SK-N-SH treated with all-trans-retinoic acid at 6 μM for 48 hours (cell line): ENCODE data around the gene NPLOC4.

Source experiments
- ATAC-seq: fragments of 200-7000 bp; cut with Tn5 transposase; 3 replicates; pipeline ENCODE4 v1.9.1; 2020; ENCODE audit warnings: mild to moderate bottlenecking, moderate library complexity
- ARNTL ChIP-seq: fragments of 450-650 bp; formaldehyde crosslinking; IDR thresholded peaks from 2 replicates; pipeline ENCODE4 v1.5.0; 2020; ENCODE audit warnings: low read depth, mild to moderate bottlenecking, moderate library complexity, borderline replicate concordance
- BACH2 ChIP-seq: fragments of 250-450 bp; sonication (Bioruptor Pico); IDR thresholded peaks from 2 replicates; pipeline ENCODE4 v1.9.0; 2021; ENCODE audit warnings: mild to moderate bottlenecking, borderline replicate concordance
- CSDC2 ChIP-seq: fragments of 250-450 bp; sonication (Bioruptor Pico); IDR thresholded peaks from 2 replicates; pipeline ENCODE4 v1.5.0; 2020; ENCODE audit warnings: mild to moderate bottlenecking, moderate library complexity
- ESRRG ChIP-seq: fragments of 250-450 bp; sonication (Bioruptor Pico); IDR thresholded peaks from 2 replicates; pipeline ENCODE4 v1.6.1; 2021; ENCODE audit warnings: mild to moderate bottlenecking
- GLIS3 ChIP-seq: fragments of 250-450 bp; sonication (Bioruptor Pico); IDR thresholded peaks from 2 replicates; pipeline ENCODE4 v1.5.0; 2020; ENCODE audit warnings: mild to moderate bottlenecking, moderate library complexity
- ISL1 ChIP-seq: fragments of 250-450 bp; sonication (Bioruptor Pico); IDR thresholded peaks from 2 replicates; pipeline ENCODE4 v2.1.2; 2022; ENCODE audit warnings: mild to moderate bottlenecking, moderate library complexity
- OSR1 ChIP-seq: fragments of 250-450 bp; sonication (Bioruptor Pico); IDR thresholded peaks from 2 replicates; pipeline ENCODE4 v1.8.0; 2022; ENCODE audit warnings: moderate library complexity, mild to moderate bottlenecking, inconsistent platforms
- PPARA ChIP-seq: fragments of 250-450 bp; sonication (Bioruptor Pico); IDR thresholded peaks from 2 replicates; pipeline ENCODE4 v1.5.0; 2020; ENCODE audit warnings: mild to moderate bottlenecking, borderline replicate concordance
- RARB ChIP-seq: fragments of 250-450 bp; sonication (Bioruptor Pico); IDR thresholded peaks from 2 replicates; pipeline ENCODE4 v1.8.0; 2021; ENCODE audit warnings: mild to moderate bottlenecking, moderate library complexity
- SNAI2 ChIP-seq: fragments of 250-450 bp; sonication (Bioruptor Pico); IDR thresholded peaks from 2 replicates; pipeline ENCODE4 v1.5.0; 2020; ENCODE audit warnings: mild to moderate bottlenecking, moderate library complexity
- TCF4 ChIP-seq: fragments of 250-450 bp; sonication (Bioruptor Pico); IDR thresholded peaks from 2 replicates; pipeline ENCODE4 v1.8.0; 2021; ENCODE audit warnings: mild to moderate bottlenecking, moderate library complexity, borderline replicate concordance
- TOX ChIP-seq: fragments of 250-450 bp; sonication (Bioruptor Pico); IDR thresholded peaks from 2 replicates; pipeline ENCODE4 v1.8.0; 2021; ENCODE audit warnings: mild to moderate bottlenecking, moderate library complexity, borderline replicate concordance
- ZC3H10 ChIP-seq: fragments of 250-450 bp; sonication (Bioruptor Pico); IDR thresholded peaks from 2 replicates; pipeline ENCODE4 v1.5.1; 2021; ENCODE audit warnings: mild to moderate bottlenecking, moderate library complexity
- ZFP3 ChIP-seq: fragments of 250-450 bp; sonication (Bioruptor Pico); IDR thresholded peaks from 2 replicates; pipeline ENCODE4 v1.5.0; 2020; ENCODE audit warnings: mild to moderate bottlenecking, moderate library complexity
- ZFP30 ChIP-seq: fragments of 450-650 bp; formaldehyde crosslinking; IDR thresholded peaks from 2 replicates; pipeline ENCODE4 v1.5.0; 2022; ENCODE audit warnings: mild to moderate bottlenecking, moderate library complexity
- ZNF565 ChIP-seq: fragments of 450-650 bp; formaldehyde crosslinking; conservative IDR thresholded peaks from 2 replicates; pipeline ENCODE4 v1.5.0; 2020; ENCODE audit warnings: low read depth, mild to moderate bottlenecking, moderate library complexity
- ZNF70 ChIP-seq: fragments of 450-650 bp; formaldehyde crosslinking; IDR thresholded peaks from 2 replicates; pipeline ENCODE4 v1.5.0; 2020; ENCODE audit warnings: mild to moderate bottlenecking, moderate library complexity
- ZNF8 ChIP-seq: fragments of 450-650 bp; formaldehyde crosslinking; IDR thresholded peaks from 2 replicates; pipeline ENCODE4 v1.5.0; 2020; ENCODE audit warnings: mild to moderate bottlenecking, moderate library complexity
- TF ChIP-seq, protein P1 (sequence below): fragments of 250-450 bp; sonication (Bioruptor Pico); IDR thresholded peaks from 2 replicates; pipeline ENCODE4 v1.8.0; 2021; ENCODE audit warnings: low read depth, mild to moderate bottlenecking, moderate library complexity, borderline replicate concordance
- TF ChIP-seq, protein P2 (sequence below): fragments of 250-450 bp; sonication (Bioruptor Pico); IDR thresholded peaks from 2 replicates; pipeline ENCODE4 v1.8.0; 2020; ENCODE audit warnings: mild to moderate bottlenecking, moderate library complexity, borderline replicate concordance
- TF ChIP-seq, protein P3 (sequence below): fragments of 250-450 bp; sonication (Bioruptor Pico); IDR thresholded peaks from 2 replicates; pipeline ENCODE4 v1.5.1; 2020; ENCODE audit warnings: low read depth, mild to moderate bottlenecking, moderate library complexity
- TF ChIP-seq, protein P4 (sequence below): fragments of 250-450 bp; sonication (Bioruptor Pico); IDR thresholded peaks from 2 replicates; pipeline ENCODE4 v1.5.0; 2020; ENCODE audit warnings: mild to moderate bottlenecking, moderate library complexity
- TF ChIP-seq, protein P5 (sequence below): fragments of 250-450 bp; sonication (Bioruptor Pico); IDR thresholded peaks from 2 replicates; pipeline ENCODE4 v1.5.1; 2021; ENCODE audit warnings: mild to moderate bottlenecking, moderate library complexity

NPLOC4 gene

DNA sequence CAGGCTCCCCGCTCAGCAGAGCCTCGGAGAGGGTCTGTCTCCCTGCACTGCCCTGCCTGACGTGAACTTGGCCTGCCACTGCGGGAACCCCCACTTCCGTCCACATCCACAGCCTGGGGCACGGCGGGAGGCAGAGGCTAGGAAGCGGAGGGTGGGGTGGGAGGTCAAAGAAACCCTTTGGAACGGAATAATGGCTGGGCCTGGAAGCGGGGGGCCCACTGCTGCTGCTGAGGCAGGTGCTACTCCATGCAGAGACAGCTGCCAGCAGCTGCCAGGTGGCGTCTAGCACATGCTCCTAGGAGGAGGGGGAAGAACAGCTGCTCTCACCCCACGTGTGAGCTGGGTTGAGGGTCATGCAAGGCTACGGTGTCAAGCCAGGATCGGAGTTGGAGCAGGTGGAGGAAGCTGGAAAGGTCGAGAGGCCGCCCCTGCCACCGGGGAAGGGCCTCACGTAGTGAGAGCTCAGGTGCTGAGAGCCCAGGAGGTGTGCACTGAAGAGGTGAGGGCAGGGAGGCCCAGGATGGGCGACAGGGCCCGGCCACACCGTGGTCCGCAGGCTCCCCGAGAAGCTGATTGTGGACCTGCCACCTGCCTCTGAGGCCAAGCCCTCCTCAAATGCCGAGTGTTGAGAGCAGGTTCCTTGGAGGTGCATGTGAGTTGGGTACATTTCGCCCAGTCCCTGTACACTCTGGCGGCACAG is 98.9 kb downstream of the NPLOC4 start:
- no peak for ATAC-seq
- TF ChIP-seq ESRRG (CRISPR knock-in tag): no peak
- no peak for TF ChIP-seq GLIS3 (CRISPR knock-in tag)
- TF ChIP-seq CSDC2: no peak
- no peak for TF ChIP-seq OSR1 (CRISPR knock-in tag)
- TF ChIP-seq ARNTL (CRISPR knock-in tag): no peak
- TF ChIP-seq ZFP3 (CRISPR knock-in tag): no peak
- TF ChIP-seq RARB (CRISPR knock-in tag): no peak
- TF ChIP-seq ZNF565 (CRISPR knock-in tag): no peak
- no peak for TF ChIP-seq ZFP30 (CRISPR knock-in tag)
- TF ChIP-seq ISL1 (CRISPR knock-in tag): no peak
- no peak for TF ChIP-seq ZNF70 (CRISPR knock-in tag)
- TF ChIP-seq, protein P1, sequence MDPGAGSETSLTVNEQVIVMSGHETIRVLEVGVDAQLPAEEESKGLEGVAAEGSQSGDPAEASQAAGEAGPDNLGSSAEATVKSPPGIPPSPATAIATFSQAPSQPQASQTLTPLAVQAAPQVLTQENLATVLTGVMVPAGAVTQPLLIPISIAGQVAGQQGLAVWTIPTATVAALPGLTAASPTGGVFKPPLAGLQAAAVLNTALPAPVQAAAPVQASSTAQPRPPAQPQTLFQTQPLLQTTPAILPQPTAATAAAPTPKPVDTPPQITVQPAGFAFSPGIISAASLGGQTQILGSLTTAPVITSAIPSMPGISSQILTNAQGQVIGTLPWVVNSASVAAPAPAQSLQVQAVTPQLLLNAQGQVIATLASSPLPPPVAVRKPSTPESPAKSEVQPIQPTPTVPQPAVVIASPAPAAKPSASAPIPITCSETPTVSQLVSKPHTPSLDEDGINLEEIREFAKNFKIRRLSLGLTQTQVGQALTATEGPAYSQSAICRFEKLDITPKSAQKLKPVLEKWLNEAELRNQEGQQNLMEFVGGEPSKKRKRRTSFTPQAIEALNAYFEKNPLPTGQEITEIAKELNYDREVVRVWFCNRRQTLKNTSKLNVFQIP (CRISPR knock-in tag): no peak
- no peak for TF ChIP-seq TCF4
- no peak for TF ChIP-seq BACH2 (CRISPR knock-in tag)
- TF ChIP-seq, protein P2, sequence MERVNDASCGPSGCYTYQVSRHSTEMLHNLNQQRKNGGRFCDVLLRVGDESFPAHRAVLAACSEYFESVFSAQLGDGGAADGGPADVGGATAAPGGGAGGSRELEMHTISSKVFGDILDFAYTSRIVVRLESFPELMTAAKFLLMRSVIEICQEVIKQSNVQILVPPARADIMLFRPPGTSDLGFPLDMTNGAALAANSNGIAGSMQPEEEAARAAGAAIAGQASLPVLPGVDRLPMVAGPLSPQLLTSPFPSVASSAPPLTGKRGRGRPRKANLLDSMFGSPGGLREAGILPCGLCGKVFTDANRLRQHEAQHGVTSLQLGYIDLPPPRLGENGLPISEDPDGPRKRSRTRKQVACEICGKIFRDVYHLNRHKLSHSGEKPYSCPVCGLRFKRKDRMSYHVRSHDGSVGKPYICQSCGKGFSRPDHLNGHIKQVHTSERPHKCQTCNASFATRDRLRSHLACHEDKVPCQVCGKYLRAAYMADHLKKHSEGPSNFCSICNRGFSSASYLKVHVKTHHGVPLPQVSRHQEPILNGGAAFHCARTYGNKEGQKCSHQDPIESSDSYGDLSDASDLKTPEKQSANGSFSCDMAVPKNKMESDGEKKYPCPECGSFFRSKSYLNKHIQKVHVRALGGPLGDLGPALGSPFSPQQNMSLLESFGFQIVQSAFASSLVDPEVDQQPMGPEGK (CRISPR knock-in tag): no peak
- TF ChIP-seq, protein P3, sequence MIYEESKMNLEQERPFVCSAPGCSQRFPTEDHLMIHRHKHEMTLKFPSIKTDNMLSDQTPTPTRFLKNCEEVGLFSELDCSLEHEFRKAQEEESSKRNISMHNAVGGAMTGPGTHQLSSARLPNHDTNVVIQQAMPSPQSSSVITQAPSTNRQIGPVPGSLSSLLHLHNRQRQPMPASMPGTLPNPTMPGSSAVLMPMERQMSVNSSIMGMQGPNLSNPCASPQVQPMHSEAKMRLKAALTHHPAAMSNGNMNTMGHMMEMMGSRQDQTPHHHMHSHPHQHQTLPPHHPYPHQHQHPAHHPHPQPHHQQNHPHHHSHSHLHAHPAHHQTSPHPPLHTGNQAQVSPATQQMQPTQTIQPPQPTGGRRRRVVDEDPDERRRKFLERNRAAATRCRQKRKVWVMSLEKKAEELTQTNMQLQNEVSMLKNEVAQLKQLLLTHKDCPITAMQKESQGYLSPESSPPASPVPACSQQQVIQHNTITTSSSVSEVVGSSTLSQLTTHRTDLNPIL: no peak
- TF ChIP-seq, protein P4, sequence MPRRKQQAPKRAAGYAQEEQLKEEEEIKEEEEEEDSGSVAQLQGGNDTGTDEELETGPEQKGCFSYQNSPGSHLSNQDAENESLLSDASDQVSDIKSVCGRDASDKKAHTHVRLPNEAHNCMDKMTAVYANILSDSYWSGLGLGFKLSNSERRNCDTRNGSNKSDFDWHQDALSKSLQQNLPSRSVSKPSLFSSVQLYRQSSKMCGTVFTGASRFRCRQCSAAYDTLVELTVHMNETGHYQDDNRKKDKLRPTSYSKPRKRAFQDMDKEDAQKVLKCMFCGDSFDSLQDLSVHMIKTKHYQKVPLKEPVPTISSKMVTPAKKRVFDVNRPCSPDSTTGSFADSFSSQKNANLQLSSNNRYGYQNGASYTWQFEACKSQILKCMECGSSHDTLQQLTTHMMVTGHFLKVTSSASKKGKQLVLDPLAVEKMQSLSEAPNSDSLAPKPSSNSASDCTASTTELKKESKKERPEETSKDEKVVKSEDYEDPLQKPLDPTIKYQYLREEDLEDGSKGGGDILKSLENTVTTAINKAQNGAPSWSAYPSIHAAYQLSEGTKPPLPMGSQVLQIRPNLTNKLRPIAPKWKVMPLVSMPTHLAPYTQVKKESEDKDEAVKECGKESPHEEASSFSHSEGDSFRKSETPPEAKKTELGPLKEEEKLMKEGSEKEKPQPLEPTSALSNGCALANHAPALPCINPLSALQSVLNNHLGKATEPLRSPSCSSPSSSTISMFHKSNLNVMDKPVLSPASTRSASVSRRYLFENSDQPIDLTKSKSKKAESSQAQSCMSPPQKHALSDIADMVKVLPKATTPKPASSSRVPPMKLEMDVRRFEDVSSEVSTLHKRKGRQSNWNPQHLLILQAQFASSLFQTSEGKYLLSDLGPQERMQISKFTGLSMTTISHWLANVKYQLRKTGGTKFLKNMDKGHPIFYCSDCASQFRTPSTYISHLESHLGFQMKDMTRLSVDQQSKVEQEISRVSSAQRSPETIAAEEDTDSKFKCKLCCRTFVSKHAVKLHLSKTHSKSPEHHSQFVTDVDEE (CRISPR knock-in tag): no peak
- no peak for TF ChIP-seq TOX
- TF ChIP-seq, protein P5, sequence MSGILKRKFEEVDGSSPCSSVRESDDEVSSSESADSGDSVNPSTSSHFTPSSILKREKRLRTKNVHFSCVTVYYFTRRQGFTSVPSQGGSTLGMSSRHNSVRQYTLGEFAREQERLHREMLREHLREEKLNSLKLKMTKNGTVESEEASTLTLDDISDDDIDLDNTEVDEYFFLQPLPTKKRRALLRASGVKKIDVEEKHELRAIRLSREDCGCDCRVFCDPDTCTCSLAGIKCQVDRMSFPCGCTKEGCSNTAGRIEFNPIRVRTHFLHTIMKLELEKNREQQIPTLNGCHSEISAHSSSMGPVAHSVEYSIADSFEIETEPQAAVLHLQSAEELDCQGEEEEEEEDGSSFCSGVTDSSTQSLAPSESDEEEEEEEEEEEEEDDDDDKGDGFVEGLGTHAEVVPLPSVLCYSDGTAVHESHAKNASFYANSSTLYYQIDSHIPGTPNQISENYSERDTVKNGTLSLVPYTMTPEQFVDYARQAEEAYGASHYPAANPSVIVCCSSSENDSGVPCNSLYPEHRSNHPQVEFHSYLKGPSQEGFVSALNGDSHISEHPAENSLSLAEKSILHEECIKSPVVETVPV (CRISPR knock-in tag): no peak

DNA sequence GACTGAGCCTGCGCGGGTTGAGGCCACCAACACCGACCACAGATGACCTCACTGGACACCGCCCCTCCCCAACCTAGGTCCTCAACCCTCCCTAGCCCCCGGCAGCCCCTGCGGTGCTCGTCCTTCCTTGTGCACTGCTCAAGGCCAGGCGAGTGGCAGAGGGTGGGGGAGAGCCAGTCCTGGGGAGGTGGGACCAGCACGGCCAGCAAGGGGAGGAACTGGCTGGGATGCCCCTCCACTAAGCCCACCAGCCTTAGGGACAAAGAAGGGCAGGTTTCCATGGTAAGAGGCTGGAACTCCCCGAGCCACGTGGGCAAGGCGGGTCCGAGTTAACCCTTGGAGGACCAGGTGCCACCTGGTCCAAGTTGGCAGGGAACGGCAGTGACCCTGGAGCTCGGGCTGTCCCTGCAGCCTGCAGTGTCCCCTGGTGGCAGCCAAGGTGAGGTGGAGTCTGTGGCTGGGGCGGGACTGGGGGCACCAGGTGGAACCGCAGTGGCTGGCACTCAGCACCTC is 99.5 kb downstream of the NPLOC4 start:
- ATAC-seq: peak; percentile 27
- no peak for TF ChIP-seq ESRRG (CRISPR knock-in tag)
- TF ChIP-seq CSDC2: no peak
- no peak for TF ChIP-seq ZNF565 (CRISPR knock-in tag)
- no peak for TF ChIP-seq ZNF8 (CRISPR knock-in tag)
- no peak for TF ChIP-seq PPARA
- no peak for TF ChIP-seq ZNF70 (CRISPR knock-in tag)
- TF ChIP-seq, protein P1 (CRISPR knock-in tag): no peak
- TF ChIP-seq SNAI2: no peak
- TF ChIP-seq, protein P5 (CRISPR knock-in tag): no peak
- TF ChIP-seq BACH2 (CRISPR knock-in tag): no peak
- TF ChIP-seq TCF4: no peak
- no peak for TF ChIP-seq OSR1 (CRISPR knock-in tag)
- no peak for TF ChIP-seq GLIS3 (CRISPR knock-in tag)
- TF ChIP-seq, protein P2 (CRISPR knock-in tag): no peak
- no peak for TF ChIP-seq ZC3H10 (CRISPR knock-in tag)
